NK-92 (cell line): ENCODE data around the gene IFT81.

Experiments
- DNase-seq: peaks from one replicate; lab custom pipeline; 2025; ENCODE audit not compliant: unreplicated experiment; lab: John Stamatoyannopoulos, UW

Gene IFT81

DNA sequence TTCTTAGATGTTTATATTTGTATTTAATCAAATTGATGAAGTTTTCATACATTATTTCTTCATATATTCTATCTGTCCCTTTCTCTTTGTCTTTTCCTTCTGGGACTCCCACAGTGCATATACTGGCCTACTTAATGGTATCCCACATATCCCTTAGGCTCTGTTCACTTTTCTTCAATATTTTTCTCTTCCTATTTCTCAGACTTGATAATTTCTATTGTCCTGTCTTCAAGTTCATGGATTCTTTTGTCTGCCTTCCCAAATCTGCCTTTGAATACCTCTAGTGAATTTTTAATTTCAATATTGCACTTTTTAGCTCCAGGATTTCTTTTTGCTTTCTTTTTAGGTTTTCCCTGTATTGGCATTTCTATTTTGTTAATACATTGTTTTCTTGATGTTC is 33.4 kb downstream of the IFT81 start:
- no peak for DNase-seq

DNA sequence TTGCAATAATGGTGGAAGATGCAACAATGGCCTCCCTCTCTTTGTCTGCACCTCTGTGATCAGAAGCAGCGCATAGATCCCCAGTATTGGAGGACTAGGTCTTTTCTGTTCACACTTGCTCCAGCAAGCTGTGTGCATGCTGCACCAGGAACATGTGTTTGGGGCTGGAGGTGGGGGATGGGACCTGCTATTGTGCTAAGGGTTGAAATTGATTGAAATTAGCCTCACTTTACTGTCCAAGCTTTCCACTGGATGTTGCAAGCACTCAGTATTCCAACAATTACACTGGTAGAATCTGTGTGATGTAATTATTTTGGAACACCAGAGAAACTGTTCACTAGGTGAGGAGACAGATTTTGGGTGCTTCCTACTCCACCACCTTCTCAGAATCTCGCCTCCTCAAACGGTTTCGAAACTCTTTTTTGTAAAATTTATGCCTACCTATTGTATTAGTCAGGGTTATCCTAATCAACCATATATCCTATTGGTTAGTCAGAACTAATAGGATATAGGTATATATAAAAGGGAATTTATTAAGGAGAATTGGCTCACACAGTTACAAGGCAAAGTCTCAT is 35.6 kb downstream of the IFT81 start:
- no peak for DNase-seq

GRCh38 chr12:110165540-110166159 is 41.5 kb downstream of the IFT81 start:
- no peak for DNase-seq

GRCh38 chr12:110168732-110169455 is 44.7 kb downstream of the IFT81 start:
- DNase-seq: no peak

GRCh38 chr12:110170535-110171185 is 46.5 kb downstream of the IFT81 start:
- DNase-seq: no peak

- no peak for DNase-seq
Observed at GRCh38 chr12:110171186-110171538, 47.0 kb downstream of the IFT81 start.

DNA sequence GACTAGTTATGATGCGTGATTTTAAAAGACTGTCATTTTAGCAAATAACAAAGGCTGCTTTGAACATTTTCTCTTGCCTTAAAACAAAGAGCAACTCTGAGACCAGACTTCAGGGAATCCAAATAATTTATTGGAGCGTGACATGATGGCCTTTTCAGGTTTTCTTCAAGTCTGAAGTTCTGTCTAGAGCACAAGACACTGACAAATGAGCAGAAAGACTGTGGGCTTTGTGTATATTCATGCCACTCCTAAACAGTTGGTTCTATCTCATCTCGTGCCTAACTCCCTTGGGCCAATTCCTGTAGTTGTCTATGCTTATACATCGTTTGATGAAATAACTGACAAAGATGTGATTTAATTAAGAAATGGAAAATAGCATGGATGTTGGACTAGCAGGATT is 47.5 kb downstream of the IFT81 start:
- DNase-seq: no peak

DNA sequence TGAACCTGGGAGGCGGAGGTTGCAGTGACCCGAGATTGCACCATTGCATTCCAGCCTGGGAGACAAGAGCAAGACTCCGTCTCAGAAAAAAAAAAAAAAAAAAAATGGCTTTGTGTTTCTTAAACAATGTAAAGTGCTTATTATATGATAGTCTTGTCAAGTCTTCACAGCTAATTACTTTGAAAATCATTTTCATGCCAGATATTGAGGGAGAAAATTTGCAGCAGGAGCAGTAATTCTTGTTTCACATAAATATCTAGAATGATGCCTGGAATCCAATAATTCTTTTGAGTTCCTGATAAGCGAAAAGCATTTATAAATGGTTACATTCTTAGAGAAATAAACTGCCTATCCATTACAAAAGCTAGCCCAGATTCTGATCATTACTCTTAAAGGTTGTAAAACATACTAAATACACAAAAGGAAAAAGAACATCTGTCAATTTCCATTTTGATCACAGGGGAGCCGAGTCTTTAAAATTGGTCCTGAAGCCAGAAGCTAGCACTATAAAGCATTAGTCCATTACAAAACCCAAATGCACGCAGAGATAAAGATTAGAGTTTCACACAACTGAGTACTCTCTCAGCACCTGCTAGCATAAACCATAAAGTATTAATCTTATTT is 50.3 kb downstream of the IFT81 start:
- DNase-seq: no peak

DNA sequence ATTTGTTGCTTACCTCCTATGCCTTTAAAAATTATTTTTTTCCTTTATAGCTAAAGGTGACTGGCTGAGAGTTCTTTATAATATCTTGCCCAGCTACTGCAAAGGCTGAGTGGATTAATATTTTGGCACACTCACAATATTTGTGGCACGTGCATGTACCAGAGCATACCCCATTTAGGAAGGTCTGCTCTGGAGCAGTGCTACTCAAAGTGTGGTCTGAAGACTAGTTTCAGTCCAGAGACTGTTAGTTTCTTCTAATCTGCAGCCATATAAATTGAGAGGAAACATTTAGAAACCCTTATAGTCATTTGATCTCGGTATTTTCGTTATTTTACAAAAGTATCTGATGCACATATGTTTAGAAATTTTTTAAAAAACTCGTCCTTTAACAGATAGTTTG is 51.0 kb downstream of the IFT81 start:
- DNase-seq: no peak

- DNase-seq: no peak
Observed at GRCh38 chr12:110176745-110177144, 52.6 kb downstream of the IFT81 start.

DNA sequence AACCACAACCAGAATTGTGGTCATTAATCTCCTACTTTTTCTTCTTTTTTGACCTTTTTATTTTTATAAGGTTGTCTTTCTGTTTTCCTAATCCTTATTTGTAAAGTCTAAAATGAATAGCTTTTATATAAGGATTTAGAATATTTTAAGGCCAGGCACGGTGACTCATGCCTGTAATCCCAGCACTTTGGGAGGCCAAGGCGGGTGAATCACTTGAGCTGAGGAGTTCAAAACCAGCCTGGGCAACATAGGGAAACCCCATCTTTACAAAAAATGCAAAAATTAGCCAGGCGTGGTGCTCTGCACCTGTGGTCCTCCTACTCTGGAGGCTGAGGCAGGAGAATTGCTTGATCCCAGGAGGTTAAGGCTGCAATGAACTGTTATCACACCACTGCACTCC is 55.1 kb downstream of the IFT81 start:
- DNase-seq: no peak

- DNase-seq: no peak
Observed at GRCh38 chr12:110180591-110181005, 56.4 kb downstream of the IFT81 start.

DNA sequence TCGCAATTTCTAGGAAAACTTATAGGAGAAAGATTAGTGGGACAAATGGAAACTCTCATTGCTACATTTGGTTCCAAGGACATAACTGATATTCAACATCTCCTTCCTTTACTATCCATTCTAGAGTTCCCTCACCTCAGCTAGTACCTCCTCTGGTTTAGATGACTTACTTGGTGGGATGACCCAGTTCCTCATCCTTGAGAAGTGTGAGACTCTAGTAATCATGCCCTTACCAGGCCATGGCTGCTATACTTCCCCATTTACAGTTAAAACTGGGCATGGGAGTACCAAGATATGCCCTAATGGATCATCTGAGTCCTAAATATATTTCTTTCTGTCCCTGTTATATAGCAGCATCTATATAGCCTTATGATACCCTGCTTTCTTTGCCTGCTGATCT is 58.1 kb downstream of the IFT81 start:
- DNase-seq: no peak

GRCh38 chr12:110183386-110183785 is 59.2 kb downstream of the IFT81 start:
- DNase-seq: no peak

GRCh38 chr12:110185626-110186025 is 61.5 kb downstream of the IFT81 start:
- DNase-seq: no peak

- no peak for DNase-seq
Observed at GRCh38 chr12:110186059-110186458, 61.9 kb downstream of the IFT81 start.

- no peak for DNase-seq
Observed at GRCh38 chr12:110193196-110193595, 69.0 kb downstream of the IFT81 start.

- DNase-seq: no peak
Observed at GRCh38 chr12:110197003-110197402, 72.8 kb downstream of the IFT81 start.

- no peak for DNase-seq
Observed at GRCh38 chr12:110198386-110198785, 74.2 kb downstream of the IFT81 start.

GRCh38 chr12:110199339-110200123 is 75.4 kb downstream of the IFT81 start:
- DNase-seq: no peak

- DNase-seq: no peak
Observed at GRCh38 chr12:110200124-110200417, 75.9 kb downstream of the IFT81 start.
